Ovary (tissue), 3 donors: ENCODE data around the gene FAAP20.

Experiments used
- CTCF ChIP-seq, 3 donors: fragments of 450-650 bp in 2 of 3; fragments of 200-600 bp in 1 of 3; IDR thresholded peaks; one replicate each; pipeline versions ENCODE4 v1.5.1 to v1.8.0; 2016 to 2022; ENCODE audit warnings: antibody characterized with exemption in 3 of 3, mild to moderate bottlenecking in 1 of 3
- EP300 ChIP-seq: sonication (generic); formaldehyde crosslinking; IDR thresholded peaks from one replicate; pipeline ENCODE4 v1.6.1; 2017; ENCODE audit warnings: antibody characterized with exemption
- donor health status: DM: no; HTN: no; CAD: no.

- TF ChIP-seq CTCF (IDR thresholded peaks at IDR 0.05), result no peak
- no peak for TF ChIP-seq EP300
Measured at GRCh38 chr1:2172551-2173146, 21.9 kb downstream of the FAAP20 start.
